HCT116 (cell line): ENCODE data around the gene PIEZO2.

Source experiments
- EGR1 ChIP-seq: IDR thresholded peaks from 2 replicates; pipeline ENCODE4 v1.6.1; 2012; ENCODE audit warnings: low read depth
- ELF1 ChIP-seq: IDR thresholded peaks from 2 replicates; pipeline ENCODE4 v1.6.1; 2012; ENCODE audit warnings: low read depth, borderline replicate concordance
- EZH2 ChIP-seq: fragments of 200-600 bp; sonication (generic); IDR thresholded peaks from 2 replicates; pipeline ENCODE4 v1.6.1; 2017; ENCODE audit warnings: antibody characterized with exemption, mixed run types
- EZH2phosphoT487 ChIP-seq: fragments of 200-600 bp; IDR thresholded peaks from 2 replicates; pipeline ENCODE4 v1.6.1; 2018; ENCODE audit warnings: antibody characterized with exemption, borderline replicate concordance
- POLR2A ChIP-seq: IDR thresholded peaks from 2 replicates; pipeline ENCODE4 v1.7.0; 2011; ENCODE audit warnings: borderline replicate concordance; ENCODE audit not compliant: insufficient read depth, insufficient read length; ENCODE audit errors: extremely low read depth
- POLR2AphosphoS5 ChIP-seq: IDR thresholded peaks from 2 replicates; pipeline ENCODE4 v1.6.1; 2011; ENCODE audit warnings: mild to moderate bottlenecking, low read depth, low read length, moderate library complexity
- RAD21 ChIP-seq: IDR thresholded peaks from 2 replicates; pipeline ENCODE4 v1.6.1; 2012; ENCODE audit warnings: low read depth, mild to moderate bottlenecking
- ZNF274 ChIP-seq: fragments of 200-500 bp; sonication (Bioruptor generic); IDR thresholded peaks from 2 replicates; pipeline ENCODE4 v1.6.1; 2014; ENCODE audit warnings: mild to moderate bottlenecking, low read depth, low read length, inconsistent platforms
- TF ChIP-seq, protein P1 (sequence below), 3 experiments: fragments of 200-600 bp in 1 of 3; sonication (generic) in 1 of 3; IDR thresholded peaks in 2 of 3; conservative IDR thresholded peaks in 1 of 3; 2 replicates each; pipeline ENCODE4 v1.5.1; 2012 to 2017; ENCODE audit warnings: low read depth in 2 of 3, low read length in 2 of 3, antibody characterized with exemption in 1 of 3, borderline replicate concordance in 1 of 3, control low read depth in 1 of 3, mild to moderate bottlenecking in 1 of 3, mixed read lengths in 1 of 3, mixed run types in 1 of 3, moderate library complexity in 1 of 3; ENCODE audit not compliant: insufficient read depth in 1 of 3

- TF ChIP-seq, protein P1, sequence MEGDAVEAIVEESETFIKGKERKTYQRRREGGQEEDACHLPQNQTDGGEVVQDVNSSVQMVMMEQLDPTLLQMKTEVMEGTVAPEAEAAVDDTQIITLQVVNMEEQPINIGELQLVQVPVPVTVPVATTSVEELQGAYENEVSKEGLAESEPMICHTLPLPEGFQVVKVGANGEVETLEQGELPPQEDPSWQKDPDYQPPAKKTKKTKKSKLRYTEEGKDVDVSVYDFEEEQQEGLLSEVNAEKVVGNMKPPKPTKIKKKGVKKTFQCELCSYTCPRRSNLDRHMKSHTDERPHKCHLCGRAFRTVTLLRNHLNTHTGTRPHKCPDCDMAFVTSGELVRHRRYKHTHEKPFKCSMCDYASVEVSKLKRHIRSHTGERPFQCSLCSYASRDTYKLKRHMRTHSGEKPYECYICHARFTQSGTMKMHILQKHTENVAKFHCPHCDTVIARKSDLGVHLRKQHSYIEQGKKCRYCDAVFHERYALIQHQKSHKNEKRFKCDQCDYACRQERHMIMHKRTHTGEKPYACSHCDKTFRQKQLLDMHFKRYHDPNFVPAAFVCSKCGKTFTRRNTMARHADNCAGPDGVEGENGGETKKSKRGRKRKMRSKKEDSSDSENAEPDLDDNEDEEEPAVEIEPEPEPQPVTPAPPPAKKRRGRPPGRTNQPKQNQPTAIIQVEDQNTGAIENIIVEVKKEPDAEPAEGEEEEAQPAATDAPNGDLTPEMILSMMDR (IDR thresholded peaks at IDR 0.05 in 2 of 3, conservative IDR thresholded peaks at IDR 0.05 in 1 of 3; ENCODE audit: borderline replicate concordance in 1 of 3, insufficient read depth in 1 of 3, low read depth in 2 of 3, low read length in 2 of 3) = no peak
- TF ChIP-seq EGR1 (no peak), EZH2 (no peak), POLR2A (no peak), EZH2phosphoT487 (no peak), POLR2AphosphoS5 (no peak), ZNF274 (no peak), RAD21 (no peak), ELF1 (no peak)
Measured at GRCh38 chr18:11042247-11042646, 107.1 kb downstream of the PIEZO2 start.
